HG02970 (cell line): ENCODE data around the gene ARHGEF7.
A peak's percentile ranks its signal among the peaks of the same experiment; 100 is the strongest.

Experiments
- ATAC-seq: cut with Tn5 transposase; IDR thresholded peaks from one replicate; pipeline ENCODE4 v1.9.1; 2021; ENCODE audit warnings: mild to moderate bottlenecking, moderate library complexity, moderate number of reproducible peaks; ENCODE audit not compliant: unreplicated experiment, low FRiP score

Gene ARHGEF7

GRCh38 chr13:111131048-111131447, 15.9 kb downstream of the ARHGEF7 start:
- ATAC-seq, result no peak

GRCh38 chr13:111131611-111132010, 16.5 kb downstream of the ARHGEF7 start:
- no peak for ATAC-seq

GRCh38 chr13:111132948-111133347, 17.8 kb downstream of the ARHGEF7 start:
- ATAC-seq, result no peak

- ATAC-seq, result no peak
Observed at GRCh38 chr13:111139452-111139851, 24.3 kb downstream of the ARHGEF7 start.

- ATAC-seq, result no peak
Observed at GRCh38 chr13:111139873-111140561, 24.9 kb downstream of the ARHGEF7 start.

- ATAC-seq, result no peak
Observed at GRCh38 chr13:111140562-111141105, 25.5 kb downstream of the ARHGEF7 start.

- ATAC-seq, result no peak
Observed at GRCh38 chr13:111142472-111142871, 27.4 kb downstream of the ARHGEF7 start.

GRCh38 chr13:111143865-111144540, 28.9 kb downstream of the ARHGEF7 start:
- no peak for ATAC-seq

- ATAC-seq, result no peak
Observed at GRCh38 chr13:111145071-111145470, 30.0 kb downstream of the ARHGEF7 start.

- ATAC-seq, result no peak
Observed at GRCh38 chr13:111145506-111145905, 30.4 kb downstream of the ARHGEF7 start.

- ATAC-seq, result no peak
Observed at GRCh38 chr13:111152844-111153243, 37.7 kb downstream of the ARHGEF7 start.

- peak; percentile 90 for ATAC-seq
Observed at GRCh38 chr13:111153279-111153976, 38.3 kb downstream of the ARHGEF7 start.

- peak; percentile 42 for ATAC-seq
Observed at GRCh38 chr13:111153977-111154332, 38.8 kb downstream of the ARHGEF7 start.

- ATAC-seq, result no peak
Observed at GRCh38 chr13:111156421-111156820, 41.3 kb downstream of the ARHGEF7 start.

GRCh38 chr13:111158136-111158805, 43.2 kb downstream of the ARHGEF7 start:
- no peak for ATAC-seq

GRCh38 chr13:111159362-111160320, 44.5 kb downstream of the ARHGEF7 start:
- no peak for ATAC-seq

GRCh38 chr13:111160648-111161047, 45.5 kb downstream of the ARHGEF7 start:
- no peak for ATAC-seq

GRCh38 chr13:111161601-111162600, 46.8 kb downstream of the ARHGEF7 start:
- ATAC-seq, result no peak
